D341Med (cell line): ENCODE results near the gene CREM.
A peak's percentile ranks its signal among the peaks of the same experiment; 100 is the strongest.

Source experiments
- DNase-seq: peaks from one replicate; pipeline ENCODE4 v3.0.0; 2012; ENCODE audit warnings: low spot score

Gene CREM

DNA sequence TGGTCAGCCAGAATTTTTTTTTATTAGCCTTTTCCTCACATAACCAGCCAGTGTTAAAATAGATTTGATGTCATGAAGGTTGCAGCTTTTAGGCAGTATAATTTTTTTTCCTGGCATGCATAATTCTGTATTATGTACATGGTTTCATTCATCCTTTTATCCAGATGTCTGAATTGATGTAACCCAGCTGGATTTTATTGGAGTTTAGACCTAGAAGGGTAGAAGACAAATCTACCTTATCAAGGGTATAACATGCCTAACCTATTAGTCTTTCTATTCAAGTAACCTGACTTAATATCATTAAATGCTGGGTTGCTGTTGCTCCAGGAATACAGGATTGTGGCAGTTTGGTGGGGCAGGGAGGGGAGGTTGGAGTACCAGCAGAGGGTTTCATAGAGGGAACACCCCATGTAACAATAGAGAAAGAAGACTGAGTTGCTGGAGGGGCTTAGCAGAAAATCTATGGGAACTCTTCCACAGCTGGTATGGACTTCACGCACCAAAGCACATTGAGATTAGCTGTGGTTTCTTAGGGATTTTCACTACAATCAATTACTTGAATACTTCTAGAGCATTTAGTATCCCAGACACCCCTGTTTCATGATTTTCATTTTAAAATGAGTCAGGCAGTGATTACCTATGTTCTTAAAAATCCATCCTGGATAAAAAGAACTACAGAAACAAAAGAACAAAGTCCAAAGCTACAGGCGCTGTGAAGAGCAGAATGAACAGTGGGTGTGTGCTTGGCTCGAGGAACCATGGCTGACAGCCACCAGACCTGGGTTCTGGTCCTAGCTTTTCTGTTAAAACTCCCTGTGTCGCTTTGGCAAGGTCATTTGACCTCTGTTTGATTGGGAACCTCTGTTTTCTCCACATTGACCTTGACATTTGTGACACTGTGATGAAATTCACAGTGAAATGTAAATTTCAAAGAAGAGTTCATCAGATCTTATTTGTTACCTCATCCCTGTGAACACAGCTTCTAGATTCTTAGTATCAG, 93.5 kb downstream of the CREM start:
- no peak for DNase-seq

GRCh38 chr10:35223016-35223415, 96.4 kb downstream of the CREM start:
- DNase-seq = no peak

DNA sequence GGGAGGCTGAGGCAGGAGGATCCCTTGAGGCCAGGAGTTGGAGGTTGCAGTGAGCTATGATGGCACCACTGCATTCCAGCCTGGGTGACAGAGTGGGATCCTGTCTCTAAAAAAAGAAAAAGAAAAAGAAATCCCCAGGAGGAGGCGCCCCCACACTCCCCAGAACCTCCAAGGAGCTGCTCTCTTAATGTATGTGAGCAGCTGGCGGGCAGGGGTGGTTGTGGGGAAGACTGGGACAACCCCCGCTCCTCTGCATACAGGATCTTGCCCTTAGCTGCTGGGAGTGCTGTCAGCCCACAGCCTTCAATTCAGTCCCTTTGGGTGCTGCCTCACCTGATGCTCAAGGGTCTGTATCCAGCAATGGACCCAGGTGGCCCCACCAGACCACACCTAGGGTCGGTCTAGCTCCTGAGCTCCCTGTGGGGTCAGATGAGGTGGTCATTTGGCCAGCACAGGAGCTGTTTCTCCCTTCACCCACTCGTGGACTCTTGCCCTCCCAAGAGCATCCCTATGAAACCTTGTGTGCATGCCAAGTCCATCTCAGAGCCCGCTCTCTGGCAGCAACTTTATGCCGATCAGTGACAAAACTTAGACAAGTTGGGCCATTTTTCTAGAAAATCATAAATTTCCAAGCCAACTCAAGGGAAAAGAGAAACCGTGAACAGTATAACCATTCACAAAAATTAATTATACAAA, 97.5 kb downstream of the CREM start:
- DNase-seq = no peak

DNA sequence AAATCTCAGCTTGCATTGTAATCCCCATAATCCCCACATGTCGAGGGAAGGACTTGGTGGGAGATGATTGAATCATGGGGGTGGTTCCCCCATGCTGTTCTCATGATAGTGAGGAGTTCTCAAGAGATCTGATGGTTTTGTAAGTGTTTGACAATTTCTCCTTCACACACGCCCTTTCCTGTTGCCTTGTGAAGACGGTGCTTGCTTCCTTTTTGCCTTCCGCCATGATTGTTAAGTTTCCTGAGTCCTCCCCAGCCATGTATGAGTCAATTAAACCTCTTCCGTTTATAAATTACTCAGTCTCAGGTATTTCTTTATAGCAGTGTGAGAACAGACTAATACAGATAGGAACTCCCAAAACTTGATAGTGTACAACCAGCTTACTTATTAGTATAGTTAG, 98.6 kb downstream of the CREM start:
- DNase-seq = no peak

DNA sequence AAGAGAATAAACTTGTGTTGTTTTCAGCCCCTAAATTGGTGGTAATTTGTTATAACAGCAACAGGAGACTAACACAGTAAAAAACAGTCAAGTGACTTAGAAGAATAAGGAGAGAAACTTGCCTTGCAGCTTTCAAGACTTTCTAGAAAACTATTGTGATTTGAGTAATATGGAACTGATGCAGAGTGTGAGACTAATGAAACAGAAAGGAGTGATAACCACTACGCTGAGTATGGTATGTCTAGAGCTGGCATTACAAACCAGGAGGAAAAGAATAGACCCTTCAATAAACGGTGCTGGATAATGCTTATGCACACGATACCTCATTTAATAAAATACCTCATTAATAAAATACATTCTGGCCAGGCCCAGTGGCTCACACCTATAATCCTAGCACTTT, 99.9 kb downstream of the CREM start:
- DNase-seq = no peak

- DNase-seq = no peak
Observed at GRCh38 chr10:35228058-35228457, 101.4 kb downstream of the CREM start.

GRCh38 chr10:35231646-35232045, 105.0 kb downstream of the CREM start:
- no peak for DNase-seq

DNA sequence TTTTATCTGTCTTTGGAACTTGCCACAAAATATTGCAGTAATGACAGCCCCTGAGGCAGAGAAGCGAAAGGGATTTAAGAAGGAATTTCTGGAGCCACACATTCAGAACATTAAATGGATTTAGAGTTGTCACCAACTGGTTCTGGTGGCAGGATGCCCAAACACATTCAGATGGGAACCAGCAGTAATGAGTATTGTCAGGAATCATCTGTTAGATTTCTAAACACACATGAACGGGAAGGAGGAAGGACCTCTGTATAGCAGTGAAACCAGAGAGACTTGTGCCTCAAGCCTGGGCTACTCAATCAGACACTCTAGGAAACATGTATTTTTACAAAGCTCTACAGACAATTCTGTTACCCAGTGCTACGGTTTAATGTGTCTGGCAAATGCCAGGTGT, 105.9 kb downstream of the CREM start:
- no peak for DNase-seq

DNA sequence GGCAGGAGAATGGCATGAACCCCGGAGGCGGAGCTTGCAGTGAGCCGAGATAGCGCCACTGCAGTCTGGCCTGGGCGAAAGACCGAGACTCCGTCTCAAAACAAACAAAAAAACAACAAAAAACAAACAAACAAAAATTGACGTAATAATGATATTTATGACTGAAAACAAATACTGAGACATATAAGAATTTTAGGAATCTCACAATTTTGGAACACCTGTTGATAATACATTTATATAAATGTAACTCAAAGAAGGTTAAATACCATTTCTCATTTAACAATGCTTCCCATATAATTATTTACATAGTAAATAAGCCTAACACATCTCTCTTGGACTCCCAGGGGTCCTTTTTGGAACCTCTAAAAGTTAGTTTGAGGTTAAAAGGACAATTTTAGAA, 107.4 kb downstream of the CREM start:
- no peak for DNase-seq

DNA sequence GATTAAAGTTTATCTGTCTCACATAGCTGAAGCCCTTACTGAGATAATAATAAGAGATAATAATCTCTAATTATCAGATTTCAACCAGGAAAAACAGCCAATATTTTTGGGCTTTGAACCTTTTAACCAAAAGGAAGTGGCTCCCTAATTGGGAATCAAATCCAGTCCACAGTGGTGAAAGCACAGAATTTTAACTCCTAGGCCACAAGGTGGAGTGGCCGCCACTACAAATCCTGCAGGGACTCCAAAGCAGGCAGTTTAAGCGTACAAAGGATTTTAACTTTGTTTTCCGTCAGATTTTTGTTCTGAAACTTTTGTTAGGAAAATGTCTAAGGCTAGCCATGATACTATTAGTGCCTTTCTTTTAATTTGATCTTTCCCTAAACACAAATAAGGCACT, 110.1 kb downstream of the CREM start:
- peak; percentile 55 for DNase-seq

- no peak for DNase-seq
Observed at GRCh38 chr10:35237766-35238512, 111.3 kb downstream of the CREM start.

DNA sequence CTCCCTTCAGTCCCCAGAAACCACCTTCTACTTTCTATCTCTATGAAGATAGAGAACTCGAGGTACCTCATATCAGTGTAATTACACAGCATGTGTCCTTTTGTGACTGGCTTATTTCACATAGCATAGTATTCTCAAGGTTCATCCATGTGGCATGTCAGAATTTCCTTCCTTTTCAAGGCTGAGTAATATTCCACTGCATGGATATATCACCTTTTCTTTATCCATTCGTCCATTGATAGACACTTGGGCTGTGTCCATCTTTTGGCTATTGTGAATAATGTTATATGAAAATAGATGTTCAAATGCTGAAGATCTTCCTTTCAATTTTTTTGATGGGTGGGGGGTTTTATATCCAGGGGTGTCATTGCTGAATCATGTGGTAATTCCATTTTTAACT, 117.9 kb downstream of the CREM start:
- no peak for DNase-seq

- no peak for DNase-seq
Observed at GRCh38 chr10:35246770-35247343, 120.2 kb downstream of the CREM start.

GRCh38 chr10:35251373-35252100, 124.9 kb downstream of the CREM start:
- no peak for DNase-seq

DNA sequence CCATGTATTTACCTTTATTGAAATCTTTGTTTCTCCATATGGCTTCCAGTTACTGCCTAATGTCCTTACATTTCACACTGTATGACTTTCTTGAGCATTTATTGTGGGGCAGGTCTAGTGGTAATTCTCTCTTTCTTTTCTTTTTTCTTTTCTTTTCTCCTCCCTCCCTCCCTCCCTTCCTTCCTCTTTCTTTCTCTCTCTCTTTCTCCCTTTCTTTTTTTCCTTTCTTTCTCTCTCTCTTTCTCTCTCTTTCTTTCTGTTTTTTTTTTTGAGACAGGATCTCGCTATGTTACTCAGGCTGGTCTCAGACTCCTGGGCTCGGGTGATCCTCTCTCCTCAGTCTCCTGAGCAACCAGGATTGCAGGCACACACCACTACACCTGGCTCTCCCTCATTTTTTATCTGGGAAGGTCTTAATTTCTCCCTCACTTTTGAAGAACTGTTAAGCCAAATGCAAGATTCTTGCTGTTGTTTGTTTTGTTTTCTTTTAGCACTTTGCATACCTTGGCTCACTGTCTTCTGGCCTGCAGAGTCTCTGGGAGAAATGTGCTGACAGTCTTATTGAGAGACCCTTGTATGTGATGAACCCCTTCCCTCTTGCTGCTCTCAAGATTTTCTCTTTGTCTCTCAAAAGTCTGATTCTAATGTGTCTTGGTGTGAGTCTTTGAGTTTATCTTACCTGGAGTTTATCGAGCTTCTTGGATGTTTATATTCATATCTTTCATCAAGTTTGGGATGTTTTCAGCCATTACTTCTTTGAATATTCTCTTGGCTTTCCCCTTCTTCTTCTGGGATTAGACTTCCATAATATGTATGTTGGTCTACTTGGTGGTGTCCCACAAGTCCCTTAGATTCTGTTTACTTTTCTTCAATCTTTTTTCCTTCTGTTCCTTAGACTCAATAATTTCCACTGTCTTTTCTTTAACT, 130.7 kb downstream of the CREM start:
- no peak for DNase-seq

DNA sequence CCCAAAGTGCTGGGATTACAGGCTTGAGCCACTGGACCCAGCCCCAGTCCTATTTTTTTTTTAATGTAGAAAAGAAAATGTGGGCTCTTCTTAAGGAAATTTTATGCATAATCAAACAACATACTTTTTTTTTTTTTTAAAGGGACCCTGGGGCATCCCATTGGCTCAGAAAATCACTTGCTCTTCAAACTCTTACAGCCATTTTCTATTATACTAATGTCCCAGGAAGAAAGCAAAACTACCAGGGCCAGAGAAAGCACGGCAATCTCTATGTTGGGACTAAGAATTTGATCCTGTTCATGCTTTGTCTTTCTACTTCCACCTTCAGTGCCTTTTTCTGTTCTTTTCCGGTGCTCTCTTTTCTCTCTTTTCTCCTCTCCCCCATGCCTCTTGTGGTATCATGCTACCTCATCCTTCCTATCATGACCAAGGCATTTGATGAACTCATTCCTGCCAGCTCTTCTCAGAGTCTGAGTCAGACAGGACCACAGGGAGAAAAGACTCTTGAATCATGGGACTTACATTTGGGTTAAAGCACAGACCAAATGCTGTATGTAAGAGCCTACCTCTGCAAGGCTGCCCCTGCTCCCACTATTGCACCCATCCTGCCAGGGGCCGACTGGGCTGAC, 133.2 kb downstream of the CREM start:
- DNase-seq = no peak

DNA sequence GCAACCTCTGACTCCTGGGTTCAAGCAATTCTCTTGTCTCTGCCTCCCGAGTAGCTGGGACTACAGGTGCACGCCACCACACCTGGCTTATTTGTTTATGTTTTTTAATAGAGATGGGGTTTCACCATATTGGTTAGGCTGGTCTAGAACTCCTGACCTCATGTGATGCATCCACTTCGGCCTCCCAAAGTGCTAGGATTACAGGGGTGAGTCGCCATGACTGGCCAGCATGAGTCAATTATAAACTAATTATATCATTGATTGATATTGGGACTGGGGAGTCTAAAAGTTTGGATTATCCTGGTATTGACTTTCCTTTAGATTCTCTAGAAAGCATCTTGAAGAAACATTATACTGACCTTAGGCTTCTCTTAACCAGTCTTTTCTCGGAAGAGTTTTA, 135.8 kb downstream of the CREM start:
- no peak for DNase-seq
